PC-9 (cell line): ENCODE measurements around the gene PHRF1.

Experiments
- CTCF ChIP-seq: fragments of 200-600 bp; sonication (generic); conservative IDR thresholded peaks from 2 replicates; pipeline ENCODE4 v1.6.1; 2017; ENCODE audit warnings: mixed run types, antibody characterized with exemption, mild to moderate bottlenecking, moderate library complexity
- EZH2 ChIP-seq: fragments of 200-600 bp; sonication (generic); IDR thresholded peaks from 2 replicates; pipeline ENCODE4 v1.8.0; 2017; ENCODE audit warnings: antibody characterized with exemption, low read depth

GRCh38 chr11:553083-553987, 22.9 kb upstream of the PHRF1 start:
- TF ChIP-seq CTCF (no peak), EZH2 (no peak)
